ENCODE data around the gene FAM81A. TPM values are rescaled to one million over a fixed set of nuclear protein-coding genes. Genes with fewer than 3 reads are reported as not detected.

Gene FAM81A
- total RNA-seq, 1 experiment from 2014 or later: 2.0 TPM

GRCh38 chr15:59406446-59406845 lies 31.5 kb upstream of the FAM81A start (continued):
- no peak for TF ChIP-seq ZNF425 (CRISPR knock-in tag; conservative IDR thresholded peaks at IDR 0.05)
- TF ChIP-seq ZNF121 (CRISPR knock-in tag; IDR thresholded peaks at IDR 0.05): no peak
- TF ChIP-seq SMAD3 (CRISPR knock-in tag; IDR thresholded peaks at IDR 0.05; ENCODE audit: borderline replicate concordance): no peak
- TF ChIP-seq E2F1 (CRISPR knock-in tag; IDR thresholded peaks at IDR 0.05): no peak

GRCh38 chr15:59407946-59408345 lies 30.0 kb upstream of the FAM81A start:
- ATAC-seq (no peak), DNase-seq (ENCODE audit: low spot score) (no peak)
- ChIA-PET POLR2A (interaction anchor here (0.8 kb wide), 1 partner anchor 160 kb away, joined by 3 read pairs; no protein-coding TSS in a partner anchor), CTCF (interaction anchor here (1.0 kb wide), 1 partner anchor 147 kb away, joined by 3 read pairs; no protein-coding TSS in a partner anchor)
- TF ChIP-seq SOX15 (CRISPR knock-in tag; IDR thresholded peaks at IDR 0.05): no peak
- no peak for TF ChIP-seq NR1H2 (CRISPR knock-in tag; IDR thresholded peaks at IDR 0.05)
- Mint-ChIP-seq H3K9me3 (no peaks in the 10 kb centered on the region), H3K4me3 (no peak overlapping the region), H3K4me1 (peaks cover 15% of the 10 kb centered on the region), H3K27me3 (ENCODE audit: low read depth) (peaks cover 48% of the 10 kb centered on the region), H3K27ac (no peak overlapping the region), H3K36me3 (no peaks in the 10 kb centered on the region)

DNA sequence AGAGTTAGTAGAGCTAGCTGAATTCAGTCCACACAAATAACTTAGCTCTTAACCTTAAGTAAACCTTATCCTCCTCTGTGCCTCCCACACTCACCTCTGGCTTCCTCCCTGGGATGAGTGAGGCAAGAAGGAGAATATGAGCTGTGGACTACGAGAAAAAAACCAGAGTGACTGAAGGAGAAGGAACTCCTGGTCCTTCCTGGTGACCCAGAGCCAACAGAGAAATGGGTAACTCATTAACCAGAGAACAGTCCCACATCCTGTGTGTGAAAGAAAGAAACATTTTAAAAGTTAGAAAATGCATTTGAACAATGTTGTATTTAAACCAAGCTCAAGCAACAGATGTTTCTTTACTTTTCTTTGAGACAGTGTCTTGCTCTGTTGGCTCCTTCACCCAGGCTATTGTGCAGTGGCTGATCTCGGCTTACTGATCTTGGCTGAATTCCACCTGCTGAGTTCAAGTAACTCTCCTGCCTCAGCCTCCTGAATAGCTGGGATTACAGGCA lies 27.5 kb upstream of the FAM81A start:
- Mint-ChIP-seq H3K27ac (no peak overlapping the region), H3K4me1 (peaks cover 8% of the 10 kb centered on the region), H3K4me3 (no peak overlapping the region), H3K27me3 (ENCODE audit: low read depth) (peaks cover 23% of the 10 kb centered on the region), H3K9me3 (no peaks in the 10 kb centered on the region), H3K36me3 (no peaks in the 10 kb centered on the region)
- TF ChIP-seq GABPB1 (CRISPR knock-in tag; IDR thresholded peaks at IDR 0.05) (0 out of 2 replicates have a peak, but pooled peaks have one; percentile 13), TP53 (CRISPR knock-in tag; IDR thresholded peaks at IDR 0.05) (no peak)
- ChIA-PET CTCF (interaction anchor here (0.9 to 1.7 kb wide), 4 partner anchors 10 to 304 kb away, joined by 3 to 7 read pairs (median 5); no protein-coding TSS in a partner anchor), POLR2A (no interaction called here)
- no peak for ATAC-seq
- DNase-seq (ENCODE audit: low spot score): no peak

DNA sequence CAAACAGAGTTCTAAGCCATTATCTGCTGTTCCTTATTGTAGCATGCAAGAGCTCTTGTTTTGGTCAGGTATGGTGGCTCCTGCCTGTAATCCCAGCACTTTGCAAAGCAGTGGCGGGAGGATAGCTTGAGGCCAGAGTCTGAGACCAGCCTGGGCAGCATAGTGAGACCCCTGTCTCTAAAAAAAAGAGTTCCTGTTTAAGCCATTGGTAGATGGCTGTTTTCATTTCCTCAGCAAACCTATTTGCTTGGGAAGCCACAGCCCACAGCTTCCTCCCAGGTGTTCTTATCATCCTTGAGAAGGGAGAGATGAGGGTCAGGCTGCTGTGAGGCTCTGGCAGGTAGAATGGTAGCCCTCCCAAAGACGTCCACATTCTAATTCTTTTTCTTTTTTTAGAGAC lies 24.4 kb upstream of the FAM81A start:
- ChIA-PET POLR2A (interaction anchor here (0.9 kb wide), 1 partner anchor 18 kb away, joined by 3 read pairs; no protein-coding TSS in a partner anchor), CTCF (interaction anchor here (0.9 to 1.7 kb wide), 2 partner anchors 156 to 166 kb away, joined by 3 to 11 read pairs; no protein-coding TSS in a partner anchor)
- no peak for TF ChIP-seq SMAD3 (CRISPR knock-in tag; IDR thresholded peaks at IDR 0.05; ENCODE audit: borderline replicate concordance)
- peak; percentile 66; the same call in 1 of the 2 replicates for TF ChIP-seq ZNF121 (CRISPR knock-in tag; IDR thresholded peaks at IDR 0.05)
- no peak overlapping the region for H3K27ac Mint-ChIP-seq
- no peak overlapping the region for H3K4me3 Mint-ChIP-seq
- peaks cover 15% of the 10 kb centered on the region for H3K27me3 Mint-ChIP-seq (ENCODE audit: low read depth)
- ATAC-seq: no peak
- no peak for DNase-seq (ENCODE audit: low spot score)
- no peaks in the 10 kb centered on the region for H3K36me3 Mint-ChIP-seq
- peaks cover 7% of the 10 kb centered on the region for H3K4me1 Mint-ChIP-seq
- H3K9me3 Mint-ChIP-seq: no peaks in the 10 kb centered on the region

DNA sequence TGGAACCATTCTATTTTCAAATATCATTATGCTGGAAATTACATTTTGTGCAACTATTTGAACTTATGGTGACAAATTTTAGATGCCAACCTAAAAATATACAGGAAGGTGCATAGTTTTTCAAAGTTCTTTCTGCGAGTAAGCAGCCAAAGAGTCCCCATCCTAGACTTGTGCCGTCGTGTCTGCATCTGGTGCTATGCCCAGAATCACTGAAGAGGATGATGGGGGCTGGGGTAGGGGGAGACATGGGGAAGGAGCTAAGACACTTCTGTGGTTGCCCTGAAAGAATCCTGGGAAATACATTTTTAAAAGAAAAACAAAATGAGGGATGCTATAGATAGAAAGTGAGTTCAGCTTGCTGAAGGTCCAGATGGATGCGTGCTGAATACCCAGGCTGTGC lies 21.2 kb upstream of the FAM81A start:
- Mint-ChIP-seq H3K27ac (no peak overlapping the region), H3K36me3 (no peaks in the 10 kb centered on the region), H3K4me3 (no peak overlapping the region), H3K4me1 (peaks cover 24% of the 10 kb centered on the region), H3K27me3 (ENCODE audit: low read depth) (peaks cover 21% of the 10 kb centered on the region), H3K9me3 (no peaks in the 10 kb centered on the region)
- POLR2A ChIA-PET: no interaction called here
- CTCF ChIA-PET: interaction anchor here (2.4 kb wide), 1 partner anchor 170 kb away, joined by 11 read pairs; no protein-coding TSS in a partner anchor
- ATAC-seq: no peak
- DNase-seq (ENCODE audit: low spot score): no peak
- no peak for TF ChIP-seq FOXP1 (CRISPR knock-in tag; IDR thresholded peaks at IDR 0.05; ENCODE audit: borderline replicate concordance)
- no peak for TF ChIP-seq JAZF1 (CRISPR knock-in tag; IDR thresholded peaks at IDR 0.05)
- TF ChIP-seq TCF7 (CRISPR knock-in tag; IDR thresholded peaks at IDR 0.05; ENCODE audit: low read depth): no peak
- no peak for TF ChIP-seq ZBTB21 (CRISPR knock-in tag; IDR thresholded peaks at IDR 0.05; ENCODE audit: borderline replicate concordance)
- TF ChIP-seq TEAD4 (CRISPR knock-in tag; IDR thresholded peaks at IDR 0.05): no peak
- no peak for TF ChIP-seq E2F4 (CRISPR knock-in tag; IDR thresholded peaks at IDR 0.05; ENCODE audit: borderline replicate concordance, low read depth)
- no peak for TF ChIP-seq CREB1 (CRISPR knock-in tag; IDR thresholded peaks at IDR 0.05)
- TF ChIP-seq ZNF532 (CRISPR knock-in tag; IDR thresholded peaks at IDR 0.05; ENCODE audit: borderline replicate concordance): no peak
- no peak for TF ChIP-seq ETV6 (CRISPR knock-in tag; IDR thresholded peaks at IDR 0.05)

Data from WTC11 (cell line).